Daoy (cell line): Measurements from ENCODE around the gene ADORA1. TPM values are rescaled to one million over a fixed set of nuclear protein-coding genes. Genes with fewer than 3 reads are reported as not detected.

ENCODE experiments used
- DNase-seq: peaks from one replicate; pipeline ENCODE4 v3.0.0-alpha.2; 2015; ENCODE audit warnings: low read depth
- total RNA-seq: library from RNA; depleted of rRNA; stranded (reverse); fragments of >200 nt; shearing (Covaris generic); gene quantifications from 2 replicates; pipeline ENCODE4 v1.2.3, GENCODE V29; 2014

Gene ADORA1
- total RNA-seq, 1 experiment from 2014 or later, result 2.7 TPM

DNA sequence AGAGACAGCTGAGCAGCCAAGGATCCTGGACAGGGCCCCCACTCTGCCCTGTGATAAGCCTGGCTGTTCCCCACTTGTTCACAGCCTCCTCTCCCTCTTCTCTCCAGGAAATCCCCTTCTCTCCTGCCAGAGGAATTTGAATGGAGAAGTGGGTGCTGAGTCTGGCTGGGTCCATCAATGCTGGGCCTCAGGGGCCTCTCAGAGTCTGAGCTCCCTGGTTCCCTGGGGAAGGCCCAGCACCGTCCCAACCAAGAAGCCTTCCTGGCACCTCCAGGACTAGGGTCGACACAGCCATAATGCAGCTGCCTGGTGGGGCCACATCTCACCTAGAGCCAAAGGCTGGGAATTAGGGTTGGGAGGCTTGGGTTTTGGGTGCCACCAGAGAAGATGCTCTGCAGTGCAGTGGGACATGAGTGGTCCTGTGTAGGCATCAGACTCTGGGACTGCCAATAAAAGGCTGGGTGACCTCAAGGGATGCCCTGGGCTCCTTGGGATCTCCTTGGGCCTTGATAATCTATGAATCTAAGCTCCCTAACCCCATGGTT, 45.6 kb downstream of the ADORA1 start:
- DNase-seq, result no peak

DNA sequence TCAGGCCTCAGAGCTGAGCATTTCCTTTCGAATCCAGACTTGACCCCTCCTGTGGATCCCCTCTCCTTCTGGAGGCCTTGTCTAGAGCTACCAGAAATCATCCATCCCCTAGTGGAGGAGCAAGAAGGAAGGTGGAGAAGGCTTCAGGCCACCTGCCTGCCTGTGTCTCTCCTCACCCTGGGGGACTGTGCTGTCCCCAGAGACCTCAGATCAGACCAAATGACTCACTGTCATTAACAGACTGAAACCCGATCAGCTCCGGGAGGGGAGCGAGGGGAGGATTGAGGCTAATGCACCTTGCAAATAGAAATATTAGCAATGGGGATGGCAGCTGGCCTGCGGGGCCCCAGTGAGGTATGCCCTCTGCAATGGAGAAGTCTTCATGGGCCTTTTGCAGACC, 46.0 kb downstream of the ADORA1 start:
- peak; percentile 34 for DNase-seq

DNA sequence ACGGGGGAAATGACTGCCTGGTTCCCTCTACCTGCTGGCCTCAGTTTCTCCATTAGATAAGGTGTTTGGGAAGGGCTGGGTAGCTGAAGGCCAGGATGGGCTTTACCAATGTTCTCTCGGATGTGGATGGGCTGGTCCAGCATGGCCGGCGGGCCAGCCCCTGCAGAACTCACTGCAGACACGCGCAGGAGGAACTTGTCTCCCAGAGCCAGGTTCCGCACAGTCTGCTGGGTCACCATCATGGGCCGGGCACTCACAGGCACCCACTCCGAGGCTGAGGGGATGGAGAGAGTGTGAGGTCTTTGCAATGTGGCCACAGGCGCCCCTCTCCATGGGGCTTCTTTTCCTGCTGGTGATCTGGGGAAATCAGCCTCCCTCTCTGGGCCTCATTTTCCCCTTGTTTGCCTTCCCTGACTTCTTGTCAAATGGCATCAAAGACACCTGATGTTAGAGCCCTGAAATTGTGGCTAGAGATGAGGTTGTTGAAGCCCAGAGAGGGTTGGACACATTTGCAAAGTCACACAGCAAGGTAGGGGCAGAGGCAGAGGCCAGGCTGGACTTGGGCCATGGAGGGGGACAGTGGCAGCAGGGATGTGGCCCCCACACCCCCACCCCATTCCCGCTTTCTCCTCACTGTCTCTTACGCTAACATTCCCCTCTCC, 46.9 kb downstream of the ADORA1 start:
- DNase-seq, result no peak

- DNase-seq, result no peak
Measured at GRCh38 chr1:203175237-203175826, 47.8 kb downstream of the ADORA1 start, which contains the start of gene MYBPH. Gene MYBPH (minus strand): TSS chr1:203175826. CDS start chr1:203175755, 71 bp downstream.

- DNase-seq, result no peak
Measured at GRCh38 chr1:203175827-203176241, 48.3 kb downstream of the ADORA1 start.

GRCh38 chr1:203176273-203177035, 48.9 kb downstream of the ADORA1 start:
- DNase-seq, result no peak

DNA sequence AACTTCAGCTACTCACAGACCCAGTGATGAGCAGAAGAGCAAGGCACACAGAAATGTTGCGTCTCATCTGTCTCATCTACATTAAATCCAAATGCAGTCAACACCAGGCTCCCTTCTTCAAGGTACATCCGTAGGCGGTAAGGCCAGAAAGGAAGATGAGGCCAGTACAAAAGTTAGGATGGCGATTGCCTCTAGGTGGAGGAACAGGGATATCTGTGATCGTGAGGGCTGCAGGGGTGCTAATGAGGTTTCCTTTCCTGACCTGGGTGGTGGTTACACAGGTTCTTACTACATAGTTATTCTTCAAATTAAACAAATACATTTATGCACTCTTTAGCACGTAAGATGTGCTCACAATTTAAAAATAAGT, 49.5 kb downstream of the ADORA1 start:
- no peak for DNase-seq

- DNase-seq, result peak; percentile 66
Measured at GRCh38 chr1:203177470-203178039, 50.0 kb downstream of the ADORA1 start.

DNA sequence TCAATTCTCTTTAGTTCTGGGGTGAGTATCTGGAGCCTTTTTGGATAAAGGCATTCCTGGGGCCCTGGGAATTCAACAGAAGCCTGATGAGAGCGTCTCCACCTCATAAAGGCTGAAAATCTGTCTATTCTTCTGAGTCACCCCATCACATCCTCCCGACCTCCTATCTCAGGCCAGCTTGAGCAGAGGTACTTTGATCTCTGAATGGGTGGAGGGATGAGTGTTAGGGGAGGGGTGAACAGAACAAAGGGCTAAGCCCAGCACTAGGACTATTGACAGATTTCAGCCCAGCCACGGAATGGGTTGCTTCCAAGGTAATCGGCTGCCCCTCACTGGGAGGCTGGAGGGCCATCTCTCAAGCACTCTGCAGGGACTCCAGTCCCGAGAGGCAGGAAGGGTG, 50.6 kb downstream of the ADORA1 start:
- peak; percentile 44 for DNase-seq

- DNase-seq, result no peak
Measured at GRCh38 chr1:203178821-203179666, 51.5 kb downstream of the ADORA1 start.

DNA sequence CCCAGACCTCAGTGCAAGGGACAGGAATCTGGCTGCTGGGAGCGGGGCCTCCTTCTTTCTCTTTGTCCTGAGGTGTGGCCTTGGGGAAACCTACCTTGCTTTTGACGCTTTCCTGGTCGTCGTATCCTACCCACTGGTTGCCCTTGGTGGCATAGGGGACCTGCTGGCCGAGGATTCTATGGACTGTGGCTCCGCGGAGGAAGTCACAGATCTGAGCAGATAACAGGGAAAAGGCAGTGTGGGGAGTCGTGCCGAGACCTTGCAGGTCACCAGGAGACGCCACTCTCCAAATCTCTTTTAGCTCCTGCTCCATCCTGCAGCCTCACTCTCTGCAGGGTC, 52.1 kb downstream of the ADORA1 start:
- DNase-seq, result no peak

DNA sequence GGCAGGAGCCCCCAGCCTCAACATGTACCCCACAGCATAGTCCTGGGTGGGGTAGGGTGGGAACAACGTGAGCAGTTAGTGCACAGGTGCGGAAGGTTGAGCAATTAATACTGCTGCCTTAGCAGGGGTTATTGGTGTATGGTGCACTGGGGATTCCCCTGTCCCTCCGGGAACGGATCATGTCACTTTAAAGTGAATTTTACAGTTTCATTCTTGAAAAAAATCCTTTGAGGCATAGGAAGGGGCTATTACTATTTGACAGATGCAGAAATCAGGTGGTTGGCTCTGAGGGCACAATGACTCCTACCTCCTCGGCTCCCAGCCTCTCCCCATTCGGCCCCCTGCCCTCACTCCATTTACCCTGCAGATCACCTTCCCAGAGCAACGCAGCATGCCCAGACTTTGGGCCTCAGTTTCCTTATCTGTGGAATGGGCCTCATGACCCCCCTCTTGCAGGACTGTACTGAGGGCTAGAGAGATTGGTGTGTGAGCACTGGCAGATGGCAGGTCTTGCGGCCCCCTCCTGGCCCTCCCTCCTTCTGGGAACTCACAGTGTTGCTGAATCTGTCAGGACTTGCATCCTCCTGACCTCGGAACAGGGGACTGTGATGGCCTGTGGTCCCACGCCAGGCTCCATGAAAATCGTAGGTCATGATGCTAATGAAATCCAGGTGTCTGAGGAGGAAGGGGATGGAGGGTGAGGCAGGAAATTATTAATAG, 53.2 kb downstream of the ADORA1 start:
- no peak for DNase-seq

GRCh38 chr1:203181586-203182386, 54.3 kb downstream of the ADORA1 start:
- DNase-seq, result no peak

DNA sequence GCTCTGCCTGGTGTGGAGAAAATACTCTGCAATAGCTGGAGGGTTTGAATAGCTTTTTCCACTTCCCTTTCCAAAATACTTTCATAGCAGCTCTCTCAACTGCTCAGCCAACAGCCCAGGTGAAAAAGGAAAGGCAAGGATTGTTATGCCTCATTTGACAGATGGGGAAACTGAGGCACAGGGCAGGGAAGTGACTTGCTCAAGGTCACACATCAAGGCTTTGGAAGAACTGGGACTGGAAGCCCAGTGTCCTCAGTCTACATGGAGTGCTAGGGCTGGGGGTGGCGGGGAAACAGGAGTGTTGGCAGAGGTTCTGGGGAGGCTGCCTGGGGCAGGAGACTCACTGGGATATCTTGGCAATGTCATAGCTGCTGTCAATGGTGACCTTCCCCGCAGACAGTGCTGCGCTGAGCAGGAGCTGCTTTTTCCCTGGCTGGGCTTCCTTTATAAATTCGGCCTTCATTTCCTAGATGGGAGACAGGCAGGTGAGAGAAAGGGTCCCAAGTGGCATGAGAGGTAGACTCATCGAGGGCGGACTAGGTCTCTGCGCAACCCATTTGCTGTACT, 54.9 kb downstream of the ADORA1 start:
- DNase-seq, result no peak

DNA sequence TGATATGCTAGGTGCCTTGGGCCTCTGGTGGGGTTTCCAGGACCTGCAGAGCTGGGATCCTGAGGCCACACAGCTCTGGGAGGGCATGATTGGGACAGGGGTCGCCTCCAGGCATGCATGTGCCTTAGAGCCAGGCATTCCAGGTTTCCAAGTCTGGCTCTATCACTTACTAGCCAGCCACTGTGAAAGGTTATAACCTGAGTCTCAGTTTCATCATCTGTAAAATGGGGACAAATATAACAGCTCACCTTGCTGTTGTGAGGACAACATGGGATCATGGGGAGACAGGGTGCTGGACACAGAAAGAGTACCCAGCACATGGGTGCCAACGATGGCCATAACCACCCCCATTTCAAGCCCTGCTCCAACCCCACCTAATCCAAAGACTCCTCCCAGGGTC, 56.3 kb downstream of the ADORA1 start:
- DNase-seq, result no peak

DNA sequence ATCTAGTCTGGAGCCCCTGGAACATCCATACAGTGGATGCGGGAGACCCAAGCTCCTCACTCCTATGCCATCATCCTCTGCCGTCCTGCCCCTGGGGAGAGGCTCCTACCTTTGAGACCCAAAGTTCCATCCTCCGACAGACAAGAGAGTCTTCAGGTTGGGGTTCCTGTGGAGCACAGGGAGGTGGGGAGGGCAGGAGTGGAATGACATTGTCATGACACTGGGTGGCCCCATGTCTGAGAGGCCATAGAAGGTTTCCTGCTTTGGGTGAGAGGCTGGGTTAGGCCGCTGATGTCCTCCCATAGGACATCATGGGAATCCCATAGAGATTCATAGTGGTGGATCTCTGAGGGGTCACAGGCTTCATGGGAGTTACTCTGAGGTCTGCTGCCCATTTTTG, 56.9 kb downstream of the ADORA1 start:
- DNase-seq, result no peak

DNA sequence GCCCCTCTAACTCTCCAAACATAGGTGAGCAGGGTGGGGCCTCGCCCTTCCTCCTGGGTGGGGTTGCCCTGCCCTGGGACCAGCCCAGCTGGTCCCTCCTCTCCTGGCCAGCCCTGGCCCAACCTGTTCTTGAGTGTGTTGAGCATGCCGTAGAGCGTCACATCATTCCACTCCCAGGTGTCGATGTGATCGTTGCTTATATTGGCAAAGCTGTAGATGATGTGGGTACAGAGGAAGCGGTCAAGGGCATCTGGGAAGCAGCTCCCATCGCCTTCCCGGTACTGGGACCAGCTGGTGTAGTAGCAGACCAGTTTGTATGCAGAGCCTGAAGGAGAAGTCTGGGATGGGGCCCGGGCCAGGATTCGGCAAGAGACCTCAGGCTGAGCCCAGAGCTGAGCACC, 57.5 kb downstream of the ADORA1 start:
- DNase-seq, result no peak

DNA sequence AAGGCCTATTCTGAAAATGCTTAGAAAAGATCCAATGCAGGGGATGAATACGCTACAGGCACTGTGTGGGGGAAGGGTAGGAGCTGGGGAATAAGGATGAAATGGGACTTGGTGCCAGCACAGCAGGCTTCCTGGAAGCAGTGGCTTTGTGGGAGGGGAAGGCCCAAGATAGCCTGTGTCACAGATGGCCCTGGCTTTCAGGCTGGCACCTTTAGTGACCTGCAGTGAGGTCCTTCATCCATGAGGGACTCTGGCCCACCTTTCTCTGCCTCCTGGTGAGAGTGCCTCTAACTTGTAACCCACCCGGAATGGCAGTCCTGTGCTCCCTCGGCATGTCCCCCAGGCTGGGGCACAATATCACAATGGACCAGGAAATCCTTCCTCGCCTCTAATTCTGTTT, 58.1 kb downstream of the ADORA1 start:
- DNase-seq, result no peak

GRCh38 chr1:203186091-203186445, 58.5 kb downstream of the ADORA1 start:
- DNase-seq, result no peak
